SIG-M5 (cell line): ENCODE measurements around the gene BACE1-AS.

Experiments used
- DNase-seq: peaks from one replicate; lab custom pipeline; 2025; lab: John Stamatoyannopoulos, UW

The BACE1-AS gene

GRCh38 chr11:117292616-117293015 lies 1.5 kb downstream of the BACE1-AS start:
- DNase-seq: no peak

DNA sequence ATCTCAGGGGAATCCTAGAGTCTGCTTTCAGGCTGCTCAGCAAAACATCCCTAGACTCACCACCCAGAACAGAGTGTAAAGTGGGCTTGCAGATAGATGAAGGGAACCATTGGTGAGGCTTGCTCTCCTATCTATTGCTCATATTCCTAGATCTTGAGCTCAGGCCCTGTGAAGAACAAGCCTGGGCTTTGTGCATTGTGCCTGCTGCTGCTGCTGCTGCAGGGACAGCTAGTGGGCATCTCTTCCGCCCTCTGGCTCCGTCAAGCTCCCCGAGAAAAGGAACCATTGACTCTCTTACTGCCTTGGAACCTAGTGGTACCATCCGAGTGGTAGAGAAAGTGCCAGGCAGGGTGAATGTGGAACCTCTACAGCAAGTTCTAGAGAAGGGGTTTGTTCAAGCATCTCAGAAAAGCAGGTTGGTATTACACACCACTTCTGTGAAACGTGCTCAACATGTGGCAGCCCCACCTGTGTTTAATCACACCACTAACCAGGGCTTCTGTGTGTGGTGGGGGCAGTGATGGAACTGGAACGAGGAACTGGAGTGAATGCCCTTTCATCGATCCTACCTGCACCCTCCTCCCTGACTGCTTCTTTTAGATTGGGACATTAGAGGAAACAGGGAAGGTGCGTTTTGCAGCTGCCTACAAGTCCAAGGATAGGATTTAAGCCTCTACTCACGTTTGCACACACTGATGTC lies 4.4 kb downstream of the BACE1-AS start:
- no peak for DNase-seq

- DNase-seq: no peak
Measured at GRCh38 chr11:117296881-117297280, 5.7 kb downstream of the BACE1-AS start.

DNA sequence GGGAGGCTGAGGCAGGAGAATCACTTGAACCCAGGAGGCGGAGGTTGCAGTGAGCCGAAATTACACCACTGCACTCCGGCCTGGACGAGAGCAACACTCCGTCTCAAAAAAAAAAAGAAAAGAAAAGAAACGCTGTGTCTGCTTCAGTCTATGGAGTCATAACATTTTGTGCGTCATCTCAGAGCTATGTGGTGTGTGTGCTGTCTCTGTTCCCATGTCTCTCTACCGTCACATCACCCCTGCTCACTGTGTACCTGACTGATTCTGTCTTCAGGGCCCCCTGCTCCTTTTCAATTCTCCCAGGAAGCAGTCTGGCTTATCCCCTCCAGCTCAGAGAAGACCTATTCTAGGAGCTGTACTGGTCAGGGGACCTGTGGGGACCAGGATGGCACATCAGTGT lies 7.0 kb downstream of the BACE1-AS start:
- no peak for DNase-seq

DNA sequence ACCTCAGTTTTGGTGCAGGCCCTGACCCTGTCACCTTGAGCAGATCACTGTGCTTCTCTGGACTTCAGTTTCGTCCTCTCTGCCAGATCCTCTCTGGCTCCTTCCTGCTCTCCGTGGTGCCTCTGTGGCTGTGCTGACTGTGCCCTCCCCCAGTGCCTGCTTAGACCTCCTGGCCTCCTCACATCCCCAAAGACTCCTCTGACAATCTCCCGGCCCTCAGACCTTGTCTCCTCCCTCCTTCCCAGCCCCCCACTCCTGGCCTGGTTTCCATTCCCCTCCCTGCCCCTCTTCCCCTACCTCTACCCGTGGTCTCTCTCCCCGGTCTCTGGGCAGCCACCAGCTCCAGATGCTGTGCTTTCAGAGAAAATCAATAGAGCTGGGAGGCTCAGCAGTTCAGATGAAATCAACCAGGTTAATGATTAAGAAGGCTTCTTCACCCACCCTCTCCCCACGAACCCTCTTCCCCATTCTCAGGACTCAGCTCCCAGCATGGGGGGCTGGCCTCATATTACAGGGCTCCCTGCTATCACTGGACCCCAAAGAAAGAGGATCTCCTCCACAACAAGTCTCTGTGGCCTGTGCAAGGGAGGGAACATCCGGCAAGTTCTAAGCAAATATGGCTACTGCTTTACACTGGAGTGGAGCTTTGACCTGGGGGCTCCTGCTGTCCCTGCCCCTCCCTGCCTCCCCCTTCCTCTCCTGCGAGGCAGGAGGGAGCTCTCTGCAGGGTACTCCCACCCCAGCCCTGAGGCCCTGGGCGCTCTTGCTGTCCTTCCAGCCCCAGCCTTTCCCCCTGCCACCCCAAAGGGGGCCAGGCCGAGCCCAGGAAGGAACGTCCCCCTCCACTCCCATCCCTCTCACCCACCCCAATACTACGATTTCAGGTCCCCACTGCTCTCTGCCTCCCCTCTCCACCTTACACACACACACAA lies 8.5 kb downstream of the BACE1-AS start:
- DNase-seq: no peak

DNA sequence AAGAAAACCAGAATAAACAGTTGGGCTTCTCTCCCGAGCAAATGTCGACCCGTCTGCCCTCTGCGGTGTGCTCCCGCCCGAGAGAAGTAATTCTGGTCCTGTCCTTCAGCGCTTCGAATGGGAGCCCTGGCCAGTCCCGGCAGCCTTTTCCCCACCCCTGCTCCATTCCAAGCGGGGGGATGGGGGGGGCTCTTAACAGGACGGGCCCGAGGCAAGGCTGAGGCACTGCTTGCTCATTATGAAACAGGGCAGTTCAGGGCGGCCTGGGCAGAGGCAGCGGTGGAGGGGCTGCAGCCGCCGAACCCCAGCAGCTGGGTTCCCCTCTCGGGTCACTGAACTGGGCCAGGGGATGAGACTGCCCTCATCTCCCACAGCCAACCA lies 9.1 kb downstream of the BACE1-AS start:
- DNase-seq: no peak

GRCh38 chr11:117300773-117301172 lies 9.6 kb downstream of the BACE1-AS start:
- no peak for DNase-seq

DNA sequence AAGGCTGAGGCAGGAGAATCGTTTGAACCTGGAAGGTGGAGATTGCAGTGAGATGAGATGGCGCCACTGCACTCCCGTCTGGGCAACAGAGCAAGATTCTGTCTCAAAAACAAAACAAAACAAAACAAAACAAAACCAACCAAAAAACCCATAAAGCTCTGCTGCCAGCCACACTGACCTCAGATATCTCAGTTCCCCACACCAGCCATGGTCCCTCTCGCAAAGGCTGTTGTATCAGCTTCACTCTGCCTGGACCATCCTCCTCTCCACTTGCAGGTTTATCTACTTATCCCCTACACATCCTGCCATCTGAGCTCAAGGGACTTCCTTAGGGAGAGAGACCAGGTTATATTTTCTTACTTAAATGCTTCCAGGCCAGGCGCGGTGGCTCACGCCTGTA lies 11.1 kb downstream of the BACE1-AS start:
- no peak for DNase-seq

DNA sequence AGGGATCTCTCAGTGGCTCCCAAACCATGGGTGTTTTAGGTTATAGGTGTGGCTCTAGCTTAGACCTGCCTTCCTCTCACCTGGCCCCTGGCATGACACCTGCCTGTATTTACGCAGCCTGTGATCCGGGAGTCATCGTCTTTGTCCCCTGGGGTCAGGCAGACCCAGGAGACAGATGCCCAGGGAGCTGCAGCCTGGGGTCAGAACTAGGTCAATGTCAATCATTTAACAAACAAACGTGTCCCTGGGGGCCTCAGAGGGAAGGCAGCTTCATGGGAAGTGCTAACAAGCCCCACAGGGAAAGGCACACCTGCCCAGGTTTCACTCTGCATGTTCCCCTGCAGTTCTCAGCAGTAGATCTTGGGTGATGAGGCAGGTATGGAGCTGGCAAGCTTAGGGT lies 12.0 kb downstream of the BACE1-AS start:
- no peak for DNase-seq

- DNase-seq: no peak
Measured at GRCh38 chr11:117303646-117304315, 12.6 kb downstream of the BACE1-AS start.

- DNase-seq: no peak
Measured at GRCh38 chr11:117305145-117305544, 14.0 kb downstream of the BACE1-AS start.

DNA sequence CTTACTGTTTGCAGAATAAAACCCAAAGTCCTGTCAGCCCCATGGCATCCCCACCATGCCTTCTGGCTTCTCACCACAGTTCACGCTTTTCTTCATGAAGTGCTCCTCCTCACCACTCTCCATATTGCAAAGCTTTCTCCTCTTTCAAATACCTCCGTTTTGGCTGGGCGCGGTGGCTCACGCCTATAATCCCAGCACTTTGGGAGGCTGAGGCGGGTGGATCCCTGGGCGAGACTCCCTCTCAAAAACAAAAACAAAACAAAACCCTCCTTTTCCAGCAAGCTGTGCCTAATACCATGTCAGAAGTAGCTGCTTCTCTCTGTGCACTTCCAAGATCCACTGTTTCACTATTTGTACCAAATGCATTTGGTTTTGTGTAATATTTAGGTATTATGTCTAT lies 18.2 kb downstream of the BACE1-AS start:
- no peak for DNase-seq

DNA sequence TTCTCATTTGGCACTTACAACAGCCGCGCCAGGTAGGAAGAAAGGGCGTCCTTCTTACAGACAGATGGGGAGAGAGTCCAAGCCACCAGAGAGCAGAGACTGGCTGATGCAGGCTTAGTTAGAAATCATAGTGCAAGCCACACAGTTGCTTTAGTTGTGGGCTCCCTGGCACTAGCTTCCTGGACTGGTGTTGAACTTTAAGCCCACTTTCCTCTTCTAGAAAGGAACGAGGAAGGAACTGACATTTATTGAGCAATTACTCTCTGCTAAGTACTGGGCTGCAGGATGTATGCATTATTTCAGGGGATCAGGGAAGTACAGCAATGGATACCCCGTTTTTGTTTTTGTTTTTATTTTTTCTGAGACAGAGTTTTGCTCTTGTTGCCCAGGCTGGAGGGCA lies 21.9 kb downstream of the BACE1-AS start:
- DNase-seq: no peak

DNA sequence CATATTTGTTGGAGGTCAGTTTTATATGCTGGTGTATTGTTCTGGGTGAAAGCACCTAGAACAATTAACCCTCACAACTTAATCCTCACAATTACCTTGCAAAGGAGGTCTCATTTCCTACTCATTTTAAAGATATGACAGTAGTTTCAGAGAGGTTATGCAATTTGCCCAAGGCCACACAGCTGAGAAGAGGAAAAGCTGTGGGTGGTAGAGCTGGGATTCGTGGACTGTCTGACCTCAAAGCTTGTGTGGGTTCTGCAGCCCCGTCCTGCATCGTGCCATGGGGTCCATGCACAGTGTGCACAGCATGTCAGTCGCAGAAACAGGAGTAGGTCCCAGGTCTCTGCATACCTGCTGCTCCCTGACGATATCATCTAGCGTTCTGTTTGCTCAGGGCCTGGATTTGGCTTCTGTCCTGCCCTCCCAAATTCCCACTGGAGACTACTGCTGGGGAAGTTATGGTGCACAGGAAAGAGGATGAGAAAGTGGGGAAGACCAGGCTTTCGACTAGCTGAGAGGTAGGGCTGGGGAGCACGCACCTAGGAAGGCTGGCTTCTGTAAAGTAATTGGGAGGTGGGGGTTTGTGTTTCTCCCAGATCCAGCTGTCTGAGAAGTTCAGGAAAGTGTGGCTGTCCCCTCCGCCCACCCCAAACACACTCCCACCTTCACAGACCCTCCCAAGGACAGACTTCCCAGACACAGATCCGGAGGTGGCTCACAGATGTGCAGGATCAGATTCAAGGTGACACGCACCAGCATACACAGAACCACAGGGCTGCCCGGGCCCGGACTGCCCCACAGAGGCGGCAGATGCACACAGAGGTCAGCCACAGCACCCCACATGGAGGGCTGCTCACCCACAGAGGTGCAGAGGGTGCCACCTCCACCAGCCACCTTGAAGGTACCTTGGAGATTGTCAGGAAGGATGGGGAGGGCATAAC lies 23.0 kb downstream of the BACE1-AS start:
- DNase-seq: no peak

- DNase-seq: no peak
Measured at GRCh38 chr11:117314840-117315239, 23.7 kb downstream of the BACE1-AS start.

DNA sequence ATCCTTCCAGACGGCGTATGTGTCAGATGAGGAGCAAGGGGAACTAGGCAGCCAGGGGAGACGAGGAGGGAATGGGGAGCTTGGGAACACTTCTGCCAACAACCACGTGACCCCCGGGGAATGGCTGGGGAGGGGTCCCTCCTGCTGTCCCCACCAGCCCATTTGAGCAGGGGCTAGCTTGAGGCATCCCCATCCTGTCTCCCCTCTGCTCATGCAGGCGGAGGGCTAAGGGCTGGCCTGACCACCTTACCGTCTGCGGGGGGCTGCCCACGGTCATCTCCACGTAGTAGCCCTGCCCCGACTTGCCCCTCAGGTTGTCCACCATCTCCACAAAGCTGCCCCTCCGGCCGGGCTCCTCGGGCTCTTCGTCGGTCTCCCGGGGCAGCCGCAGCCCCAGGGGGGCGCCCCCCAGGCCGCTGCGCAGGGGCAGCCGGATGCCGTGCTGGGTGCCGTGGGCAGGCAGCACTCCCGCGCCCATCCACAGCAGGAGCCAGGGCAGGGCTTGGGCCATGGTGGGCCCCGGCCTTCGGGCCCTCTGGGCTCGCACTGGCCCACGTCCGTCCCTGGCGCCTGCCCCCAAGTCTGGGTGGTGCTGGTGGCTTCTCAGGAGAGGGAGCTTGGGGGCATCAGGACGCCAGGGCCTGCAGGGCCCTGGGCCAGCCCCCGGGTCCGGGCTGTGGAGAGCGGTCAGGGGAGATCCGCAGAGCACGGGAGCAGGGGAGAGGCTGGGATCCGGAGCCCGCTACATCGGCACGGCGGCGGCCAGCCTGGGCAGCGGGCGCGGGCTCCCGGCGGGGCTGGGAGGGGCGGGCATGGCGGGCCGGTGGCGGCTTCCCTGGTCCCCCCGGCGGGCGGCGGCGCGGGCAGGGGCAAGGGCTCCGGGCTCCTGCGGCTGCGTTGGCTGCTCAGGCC lies 24.4 kb downstream of the BACE1-AS start:
- no peak for DNase-seq

- DNase-seq: no peak
Measured at GRCh38 chr11:117316197-117316961, 25.2 kb downstream of the BACE1-AS start, which contains the start of gene BACE1. BACE1 (minus strand) TSS chr11:117316256; CDS start chr11:117315795, 461 bp downstream.

- no peak for DNase-seq
Measured at GRCh38 chr11:117318738-117319137, 27.6 kb downstream of the BACE1-AS start.

- no peak for DNase-seq
Measured at GRCh38 chr11:117319214-117319840, 28.2 kb downstream of the BACE1-AS start.
